MM.1S (cell line): ENCODE data around the gene FBN3.

Experiments used
- DNase-seq: peaks from one replicate; pipeline ENCODE4 v3.0.0-alpha.2; 2015
- H2AFZ ChIP-seq: fragments of 300-600 bp; sonication (generic); 2 replicates; pipeline ENCODE4 v1.6.0; 2016; ENCODE audit warnings: antibody characterized with exemption, low read length
- H3F3A ChIP-seq: fragments of 300-600 bp; sonication (generic); 2 replicates; pipeline ENCODE4 v1.6.1; 2016; ENCODE audit warnings: mild to moderate bottlenecking, antibody characterized with exemption, low read length, moderate library complexity, mixed read lengths; ENCODE audit not compliant: insufficient read depth
- H3K27ac ChIP-seq: fragments of 300-600 bp; sonication (generic); 2 replicates; pipeline ENCODE4 v1.5.1; 2016; ENCODE audit warnings: mild to moderate bottlenecking, low read length
- H3K27me3 ChIP-seq: fragments of 300-600 bp; sonication (generic); replicated peaks from 2 replicates; pipeline ENCODE4 v1.6.0; 2016; ENCODE audit warnings: low read length; ENCODE audit not compliant: insufficient read depth
- H3K36me3 ChIP-seq: fragments of 300-600 bp; sonication (generic); replicated peaks from 2 replicates; pipeline ENCODE4 v1.6.1; 2016; ENCODE audit warnings: mild to moderate bottlenecking, low read length, mixed read lengths; ENCODE audit not compliant: insufficient read depth
- H3K4me1 ChIP-seq: fragments of 300-600 bp; sonication (generic); 2 replicates; pipeline ENCODE4 v1.6.1; 2016; ENCODE audit warnings: low read length, mixed read lengths
- H3K4me2 ChIP-seq: fragments of 300-600 bp; sonication (generic); 2 replicates; pipeline ENCODE4 v1.6.0; 2016; ENCODE audit warnings: low read depth, low read length
- H3K4me3 ChIP-seq: fragments of 300-600 bp; sonication (generic); 2 replicates; pipeline ENCODE4 v1.5.1; 2016; ENCODE audit warnings: low read length, mixed read lengths
- H3K79me2 ChIP-seq: fragments of 300-600 bp; sonication (generic); 2 replicates; pipeline ENCODE4 v1.6.1; 2016; ENCODE audit warnings: mixed run types, low read length, mixed read lengths
- H3K9ac ChIP-seq: fragments of 300-600 bp; sonication (generic); 2 replicates; pipeline ENCODE4 v1.6.1; 2016; ENCODE audit warnings: low read length, mixed read lengths
- H3K9me2 ChIP-seq: fragments of 300-600 bp; sonication (generic); replicated peaks from 2 replicates; pipeline ENCODE4 v1.6.1; 2016; ENCODE audit warnings: mild to moderate bottlenecking, low read length, mixed read lengths; ENCODE audit not compliant: insufficient read depth
- H3K9me3 ChIP-seq: fragments of 300-600 bp; sonication (generic); replicated peaks from 2 replicates; pipeline ENCODE4 v1.6.1; 2016; ENCODE audit warnings: mild to moderate bottlenecking, low read length, mixed read lengths; ENCODE audit not compliant: insufficient read depth
- H4K20me1 ChIP-seq: fragments of 300-600 bp; sonication (generic); 2 replicates; pipeline ENCODE4 v1.6.1; 2016; ENCODE audit warnings: mild to moderate bottlenecking, low read length, moderate library complexity, mixed read lengths; ENCODE audit not compliant: insufficient read depth
- EZH2 ChIP-seq: fragments of 300-600 bp; sonication (generic); optimal IDR thresholded peaks from 2 replicates; pipeline ENCODE3; 2017; ENCODE audit warnings: low read depth, mild to moderate bottlenecking, antibody characterized with exemption, low read length, mixed read lengths
- EZH2phosphoT487 ChIP-seq: fragments of 300-600 bp; sonication (generic); IDR thresholded peaks from 2 replicates; pipeline ENCODE4 v1.6.1; 2018; ENCODE audit warnings: antibody characterized with exemption, low read length
- TF ChIP-seq, protein P1 (sequence below): fragments of 300-600 bp; sonication (generic); IDR thresholded peaks from 2 replicates; pipeline ENCODE4 v1.5.1; 2016; ENCODE audit warnings: antibody characterized with exemption, low read length, mixed read lengths

FBN3 gene

DNA sequence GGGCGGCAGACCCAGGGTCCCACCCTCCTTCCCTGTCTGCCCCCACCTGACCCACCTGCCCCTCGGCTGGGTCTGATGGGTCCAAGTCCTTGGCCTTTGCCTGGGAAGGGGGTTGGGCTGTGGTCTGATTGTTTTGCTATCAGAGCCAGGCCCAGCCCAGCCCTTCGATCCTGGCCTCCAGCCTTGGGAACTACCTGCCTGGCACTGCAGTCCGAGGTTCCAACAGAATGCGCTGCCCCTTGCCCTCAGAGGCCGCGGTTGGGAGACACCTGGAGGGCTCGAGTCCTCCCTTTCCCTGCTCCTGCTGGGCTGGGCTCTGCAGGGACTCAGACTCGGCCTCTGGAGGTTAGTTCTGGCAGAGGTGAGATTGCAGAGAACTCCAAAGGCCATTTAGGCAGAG lies 95.2 kb downstream of the FBN3 start:
- no peak overlapping the region for H3K27ac ChIP-seq
- TF ChIP-seq EZH2phosphoT487: no peak
- peaks cover 66% of the 10 kb centered on the region for H3K27me3 ChIP-seq
- no peak for DNase-seq
- H3K4me2 ChIP-seq: no peak overlapping the region
- no peaks in the 10 kb centered on the region; the same call in 1 of the 2 replicates for H3F3A ChIP-seq
- H3K79me2 ChIP-seq: no peaks in the 10 kb centered on the region
- H2AFZ ChIP-seq: no peak overlapping the region
- no peaks in the 10 kb centered on the region for H3K9me2 ChIP-seq
- no peaks in the 10 kb centered on the region for H3K9me3 ChIP-seq
- H4K20me1 ChIP-seq: no peaks in the 10 kb centered on the region
- peaks cover 9% of the 10 kb centered on the region; the same call in 1 of the 2 replicates for H3K4me1 ChIP-seq
- H3K36me3 ChIP-seq: no peaks in the 10 kb centered on the region
- no peak overlapping the region for H3K4me3 ChIP-seq
- no peak overlapping the region for H3K9ac ChIP-seq

DNA sequence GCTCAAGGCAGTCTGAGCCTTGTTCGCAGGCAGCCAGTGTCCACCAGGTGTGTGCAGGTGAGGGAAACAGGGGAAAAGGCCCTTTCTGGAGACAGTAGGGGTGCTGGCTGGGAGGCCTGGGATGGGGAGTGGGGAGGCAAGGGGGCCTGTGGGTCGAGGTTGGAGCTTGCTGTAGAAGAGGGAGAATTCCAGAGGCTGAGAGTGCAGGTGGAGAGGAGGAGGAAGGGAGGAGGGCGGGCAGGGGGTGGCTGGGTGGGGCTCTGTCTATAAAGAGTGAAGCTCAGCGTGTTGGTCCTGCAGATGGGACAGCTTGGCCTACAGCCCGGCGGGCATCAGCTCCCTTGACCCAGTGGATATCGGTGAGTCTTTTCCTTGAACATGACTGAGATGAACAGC lies 96.9 kb downstream of the FBN3 start, which contains the start of gene CCL25:
TSS of gene CCL25 (plus strand) at position 297 of the 396 bp plus-strand sequence. CDS start 290 bp downstream, outside the sequence.
- H3K4me3 ChIP-seq: peak within 1 kb of the TSS; percentile 22
- no peaks in the 10 kb centered on the region for H3K9me3 ChIP-seq
- TF ChIP-seq EZH2phosphoT487 (no peak), EZH2 (no peak)
- TF ChIP-seq, protein P1, sequence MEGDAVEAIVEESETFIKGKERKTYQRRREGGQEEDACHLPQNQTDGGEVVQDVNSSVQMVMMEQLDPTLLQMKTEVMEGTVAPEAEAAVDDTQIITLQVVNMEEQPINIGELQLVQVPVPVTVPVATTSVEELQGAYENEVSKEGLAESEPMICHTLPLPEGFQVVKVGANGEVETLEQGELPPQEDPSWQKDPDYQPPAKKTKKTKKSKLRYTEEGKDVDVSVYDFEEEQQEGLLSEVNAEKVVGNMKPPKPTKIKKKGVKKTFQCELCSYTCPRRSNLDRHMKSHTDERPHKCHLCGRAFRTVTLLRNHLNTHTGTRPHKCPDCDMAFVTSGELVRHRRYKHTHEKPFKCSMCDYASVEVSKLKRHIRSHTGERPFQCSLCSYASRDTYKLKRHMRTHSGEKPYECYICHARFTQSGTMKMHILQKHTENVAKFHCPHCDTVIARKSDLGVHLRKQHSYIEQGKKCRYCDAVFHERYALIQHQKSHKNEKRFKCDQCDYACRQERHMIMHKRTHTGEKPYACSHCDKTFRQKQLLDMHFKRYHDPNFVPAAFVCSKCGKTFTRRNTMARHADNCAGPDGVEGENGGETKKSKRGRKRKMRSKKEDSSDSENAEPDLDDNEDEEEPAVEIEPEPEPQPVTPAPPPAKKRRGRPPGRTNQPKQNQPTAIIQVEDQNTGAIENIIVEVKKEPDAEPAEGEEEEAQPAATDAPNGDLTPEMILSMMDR: no peak
- peak within 1 kb of the TSS; percentile 30; the same call in 1 of the 2 replicates for H2AFZ ChIP-seq
- no peaks in the 10 kb centered on the region for H4K20me1 ChIP-seq
- H3K9ac ChIP-seq: no peak within 1 kb of the TSS
- H3F3A ChIP-seq: peaks cover 1% of the 10 kb centered on the region; the same call in 1 of the 2 replicates
- H3K4me1 ChIP-seq: peaks cover 10% of the 10 kb centered on the region; the same call in 1 of the 2 replicates
- H3K27me3 ChIP-seq: peaks cover 74% of the 10 kb centered on the region
- no peaks in the 10 kb centered on the region for H3K36me3 ChIP-seq
- no peak within 1 kb of the TSS for H3K27ac ChIP-seq
- DNase-seq: no peak
- peak within 1 kb of the TSS; percentile 57 for H3K4me2 ChIP-seq
- H3K9me2 ChIP-seq: no peaks in the 10 kb centered on the region
- no peaks in the 10 kb centered on the region for H3K79me2 ChIP-seq

DNA sequence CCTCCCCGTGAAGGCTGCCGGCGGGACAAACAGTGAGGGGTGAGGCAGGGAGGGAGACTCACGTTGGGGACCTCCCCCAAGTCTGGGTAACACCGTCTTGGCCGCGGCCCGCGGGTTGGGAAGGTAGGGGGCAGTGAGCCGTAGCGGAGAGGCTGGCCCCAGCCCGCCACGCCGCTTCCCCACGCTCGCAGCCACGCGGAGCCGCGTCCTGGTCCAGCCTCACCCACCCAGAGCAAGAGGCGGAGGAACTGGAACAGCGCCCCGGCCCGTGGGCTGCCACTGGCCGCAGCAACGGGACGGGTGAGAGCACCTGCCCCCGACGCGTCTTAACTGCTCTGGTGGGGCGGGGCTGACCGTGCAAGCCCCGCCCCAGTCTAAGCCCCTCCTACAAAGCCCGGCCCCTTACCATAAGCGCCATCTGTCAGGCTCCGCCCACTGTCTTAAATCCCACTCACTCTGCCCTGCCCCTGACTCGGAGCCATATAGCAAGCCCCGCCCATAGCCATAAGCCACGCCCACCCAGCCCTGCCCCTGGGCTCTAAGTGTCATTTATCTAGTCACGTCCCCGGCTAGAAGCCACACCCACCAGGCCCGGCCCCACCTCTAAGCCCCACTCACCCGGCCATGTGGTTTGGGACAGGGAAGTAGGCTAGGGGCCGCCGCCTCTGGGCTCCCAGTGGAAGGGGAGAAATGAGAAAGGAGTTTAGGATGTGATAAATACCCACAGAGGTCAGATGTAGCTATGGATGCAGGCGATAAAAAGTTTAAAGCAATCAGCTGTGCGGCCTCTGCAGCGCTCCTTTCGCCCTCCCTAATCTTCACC lies 98.9 kb downstream of the FBN3 start:
- H4K20me1 ChIP-seq: no peaks in the 10 kb centered on the region; the same call in 1 of the 2 replicates
- H3K27me3 ChIP-seq: peaks cover 65% of the 10 kb centered on the region
- H2AFZ ChIP-seq: no peak overlapping the region
- no peak overlapping the region for H3K27ac ChIP-seq
- no peak overlapping the region for H3K9ac ChIP-seq
- DNase-seq: peak; percentile 19
- no peaks in the 10 kb centered on the region for H3K79me2 ChIP-seq
- no peaks in the 10 kb centered on the region for H3K36me3 ChIP-seq
- H3K4me3 ChIP-seq: no peak overlapping the region
- H3F3A ChIP-seq: peaks cover 8% of the 10 kb centered on the region
- H3K9me2 ChIP-seq: no peaks in the 10 kb centered on the region
- TF ChIP-seq, protein P1: no peak
- TF ChIP-seq EZH2phosphoT487: no peak
- TF ChIP-seq EZH2: no peak
- peaks cover 11% of the 10 kb centered on the region; the same call in 1 of the 2 replicates for H3K4me1 ChIP-seq
- H3K9me3 ChIP-seq: no peaks in the 10 kb centered on the region
- 0 out of 2 replicates have a peak overlapping the region, but pooled peaks have one; percentile 17 for H3K4me2 ChIP-seq
